HG03342 (cell line): Measurements from ENCODE around the gene DMXL1.
"Not testable (repeated sequence)": the region's sequence is repeated elsewhere in the genome, so short reads cannot be mapped to it uniquely, and the experiment has no call there.

Source experiments
- ATAC-seq: cut with Tn5 transposase; IDR thresholded peaks from one replicate; pipeline ENCODE4 v1.9.1; 2021; ENCODE audit warnings: mild to moderate bottlenecking, moderate library complexity; ENCODE audit not compliant: unreplicated experiment

Gene DMXL1

DNA sequence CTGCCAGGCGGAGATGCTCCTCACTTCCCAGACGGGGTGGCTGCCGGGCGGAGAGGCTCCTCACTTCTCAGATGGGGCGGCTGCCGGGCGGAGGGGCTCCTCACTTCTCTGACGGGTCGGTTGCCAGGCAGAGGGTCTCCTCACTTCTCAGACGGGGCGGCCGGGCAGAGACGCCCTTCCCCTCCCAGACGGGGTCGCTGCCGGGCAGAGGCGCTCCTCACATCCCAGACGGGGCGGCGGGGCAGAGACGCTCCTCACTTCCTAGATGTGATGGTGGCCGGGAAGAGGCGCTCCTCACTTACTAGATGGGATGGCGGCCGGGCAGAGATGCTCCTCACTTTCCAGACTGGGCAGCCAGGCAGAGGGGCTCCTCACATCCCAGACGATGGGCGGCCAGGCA lies 51.6 kb downstream of the DMXL1 start:
- not testable (repeated sequence) for ATAC-seq

DNA sequence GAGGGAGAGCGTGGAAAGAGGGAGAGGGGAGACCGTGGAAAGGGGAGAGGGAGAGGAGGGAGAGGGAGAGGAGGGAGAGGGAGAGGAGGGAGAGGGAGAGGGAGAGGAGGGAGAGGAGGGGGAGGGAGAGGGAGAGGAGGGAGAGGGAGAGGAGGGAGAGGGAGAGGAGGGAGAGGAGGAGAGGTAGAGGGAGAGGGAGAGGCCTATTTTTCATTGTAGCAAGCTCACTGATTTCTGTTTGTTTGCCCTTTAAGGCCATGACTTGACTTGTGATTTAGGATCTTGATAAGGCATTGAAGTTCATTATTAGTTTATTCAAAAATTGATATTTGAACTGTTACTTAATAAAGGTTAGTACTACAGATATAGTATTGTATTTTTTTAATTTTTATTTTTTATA lies 52.4 kb downstream of the DMXL1 start:
- no peak for ATAC-seq

- no peak for ATAC-seq
Measured at GRCh38 chr5:119129770-119130169, 58.9 kb downstream of the DMXL1 start.

DNA sequence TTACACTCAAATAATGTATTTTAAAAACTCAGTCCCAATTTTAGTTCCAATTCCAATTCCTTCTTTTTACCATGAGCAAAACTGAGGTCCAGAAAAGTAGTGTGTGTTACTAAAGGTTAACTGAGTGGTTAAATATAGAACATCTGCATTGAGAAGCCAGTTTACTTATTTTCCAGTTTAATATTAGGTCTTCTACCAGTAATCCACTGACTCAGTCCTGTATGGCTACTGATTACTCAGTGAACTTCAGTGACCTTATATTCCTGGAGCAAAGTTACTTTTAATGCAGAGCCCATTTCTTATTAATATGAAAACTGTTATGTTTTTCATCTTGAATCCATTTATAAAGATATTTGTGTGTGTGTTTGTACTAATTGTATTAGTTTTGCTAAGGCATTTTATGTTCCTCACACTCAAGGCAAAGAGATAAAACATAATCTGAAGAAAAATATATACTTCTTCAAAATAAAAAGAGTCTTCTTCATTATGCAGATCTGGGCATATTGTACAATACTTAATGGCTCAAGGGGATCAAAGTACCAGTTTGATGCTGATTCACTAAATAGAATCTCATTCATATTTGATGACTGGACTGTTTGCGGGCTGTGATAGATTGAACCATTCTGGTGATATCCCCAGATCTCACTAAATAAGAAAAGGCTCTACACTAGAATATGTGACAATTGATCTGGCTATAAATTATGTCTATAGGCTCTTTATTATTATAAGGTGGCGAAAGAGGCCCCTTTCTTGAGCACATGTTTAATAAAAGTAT lies 60.8 kb downstream of the DMXL1 start:
- no peak for ATAC-seq

DNA sequence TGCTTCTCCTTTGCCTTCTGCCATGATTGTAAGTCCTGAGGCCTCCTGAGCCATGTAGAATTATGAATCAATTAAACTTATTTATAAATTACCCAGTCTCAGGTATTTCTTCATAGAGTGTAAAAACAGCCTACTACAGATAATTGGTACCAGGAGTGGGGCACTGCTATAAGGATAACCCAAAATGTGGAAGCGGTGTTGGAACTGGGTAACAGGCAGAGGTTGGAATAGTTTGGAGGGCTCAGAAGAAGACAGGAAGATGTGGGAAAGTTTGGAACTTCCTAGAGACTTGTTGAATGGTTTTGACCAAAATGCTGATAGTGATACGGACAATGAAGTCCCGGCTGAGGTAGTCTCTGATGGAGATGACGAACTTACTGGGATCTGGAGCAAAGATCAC lies 64.9 kb downstream of the DMXL1 start:
- not testable (repeated sequence) for ATAC-seq

GRCh38 chr5:119136666-119137318 lies 65.9 kb downstream of the DMXL1 start:
- ATAC-seq, result no peak

DNA sequence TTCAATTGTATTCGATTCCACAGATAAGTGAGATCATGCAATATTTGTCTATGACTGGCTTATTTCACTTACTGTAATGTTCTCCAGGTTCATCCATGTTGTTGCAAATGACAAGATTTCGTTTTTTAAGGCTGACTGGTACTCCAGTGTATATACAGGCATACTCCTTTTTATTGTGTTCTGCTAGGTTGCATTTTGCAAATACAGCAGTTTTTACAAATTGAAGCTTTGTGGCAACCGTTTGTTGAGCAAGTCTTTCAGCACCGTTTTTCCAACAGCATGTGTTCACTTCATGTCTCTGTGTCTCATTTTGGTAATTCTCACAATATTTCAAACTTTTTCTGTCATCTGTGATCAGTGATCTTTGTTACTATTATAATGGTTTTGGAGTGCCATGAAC lies 82.7 kb downstream of the DMXL1 start:
- no peak for ATAC-seq

GRCh38 chr5:119158144-119158543 lies 87.3 kb downstream of the DMXL1 start:
- no peak for ATAC-seq

DNA sequence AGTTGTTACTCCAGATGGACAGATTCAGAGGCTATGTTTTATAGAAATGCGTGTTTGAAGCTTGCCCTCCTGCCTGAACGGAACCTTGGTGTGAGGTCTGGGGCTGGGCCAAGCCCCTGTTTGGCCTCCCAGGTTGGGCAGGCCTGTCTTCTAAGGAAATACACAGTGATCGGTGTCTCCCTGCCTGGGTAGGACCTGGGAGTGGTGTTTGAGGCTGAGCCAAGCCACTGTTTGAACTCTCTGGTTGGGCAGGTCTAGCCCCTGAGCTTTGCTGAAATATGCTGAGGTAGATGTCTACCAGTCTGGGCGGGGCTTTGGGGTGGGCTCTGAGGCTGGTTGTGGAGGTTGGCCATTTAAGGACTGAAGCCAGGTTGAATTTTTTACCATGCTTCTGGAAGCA lies 90.5 kb downstream of the DMXL1 start:
- ATAC-seq, result no peak

DNA sequence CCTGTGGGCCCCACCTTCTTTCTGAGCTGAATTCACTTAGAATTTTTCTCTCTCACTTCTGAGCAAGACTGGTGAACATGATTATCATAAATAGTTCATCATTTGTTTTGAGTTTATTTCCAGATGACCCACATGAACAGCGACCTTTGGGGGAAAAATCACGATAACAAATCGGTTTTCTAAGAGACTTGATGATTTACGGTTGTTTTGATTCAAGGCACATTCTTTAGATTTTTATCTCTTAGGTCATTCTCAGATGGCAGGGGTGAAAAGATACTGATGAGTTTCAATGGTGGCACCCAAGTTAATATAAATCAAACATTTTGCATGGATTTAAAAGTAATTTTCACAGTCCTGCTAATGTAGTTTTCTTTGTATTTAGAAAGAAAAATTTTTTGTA lies 95.1 kb downstream of the DMXL1 start:
- ATAC-seq, result no peak

DNA sequence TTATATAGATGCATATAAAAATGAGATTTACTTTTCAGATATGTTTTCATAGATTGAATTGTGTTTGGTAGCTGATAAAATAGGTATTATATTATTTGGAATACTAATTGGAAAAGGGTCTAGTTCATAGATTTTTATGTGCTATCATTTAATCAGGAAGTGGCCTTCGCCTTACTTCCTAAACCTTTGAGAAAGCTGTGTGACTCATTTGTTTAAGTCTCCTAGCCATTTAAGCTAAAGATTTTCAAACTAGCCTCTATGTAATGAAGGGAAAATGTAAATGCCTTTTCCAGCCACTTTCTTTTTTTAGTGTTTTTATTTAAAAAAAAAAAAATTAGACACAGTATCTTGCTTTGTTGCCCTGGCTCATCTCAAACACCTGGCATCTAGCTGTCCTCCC lies 97.5 kb downstream of the DMXL1 start:
- no peak for ATAC-seq

DNA sequence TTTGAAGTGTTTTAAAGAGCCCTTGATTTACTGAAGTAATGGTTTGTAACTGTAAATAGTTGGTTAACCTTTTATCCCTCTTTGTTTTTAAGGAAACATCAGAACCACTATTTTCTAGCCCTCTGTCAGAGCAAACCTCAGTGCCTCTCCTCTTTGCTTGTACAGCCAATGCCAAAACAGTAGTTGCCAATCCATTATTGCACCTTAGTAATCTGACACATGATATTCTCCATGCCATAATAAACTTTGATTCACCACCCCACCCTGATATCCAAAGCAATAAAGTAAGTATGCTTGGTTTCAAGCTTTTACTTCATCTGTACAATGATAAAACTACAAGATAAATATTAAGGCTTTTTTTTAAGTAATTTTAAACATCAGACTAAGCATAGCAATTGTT lies 100.8 kb downstream of the DMXL1 start:
- ATAC-seq, result no peak

GRCh38 chr5:119174578-119175163 lies 103.8 kb downstream of the DMXL1 start:
- ATAC-seq, result no peak

DNA sequence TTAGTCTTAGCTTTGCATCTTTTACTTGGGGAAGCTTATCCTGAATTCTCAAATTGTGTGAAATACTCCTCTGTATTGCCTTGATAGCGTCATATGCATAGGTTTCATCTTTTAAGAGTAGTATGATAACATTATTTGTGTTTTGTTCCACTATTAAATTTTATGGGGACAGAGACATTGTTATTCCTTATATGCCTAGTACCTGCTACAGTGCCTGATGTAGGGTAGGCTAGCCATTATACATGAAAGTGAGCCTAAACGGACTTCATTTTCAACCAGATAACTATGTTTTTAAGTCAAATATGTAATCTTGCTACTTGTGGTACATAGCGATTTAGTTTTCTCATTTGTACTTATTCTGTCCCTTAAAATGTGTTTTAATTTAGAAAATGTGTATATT lies 105.9 kb downstream of the DMXL1 start:
- no peak for ATAC-seq

GRCh38 chr5:119177226-119177625 lies 106.3 kb downstream of the DMXL1 start:
- no peak for ATAC-seq

DNA sequence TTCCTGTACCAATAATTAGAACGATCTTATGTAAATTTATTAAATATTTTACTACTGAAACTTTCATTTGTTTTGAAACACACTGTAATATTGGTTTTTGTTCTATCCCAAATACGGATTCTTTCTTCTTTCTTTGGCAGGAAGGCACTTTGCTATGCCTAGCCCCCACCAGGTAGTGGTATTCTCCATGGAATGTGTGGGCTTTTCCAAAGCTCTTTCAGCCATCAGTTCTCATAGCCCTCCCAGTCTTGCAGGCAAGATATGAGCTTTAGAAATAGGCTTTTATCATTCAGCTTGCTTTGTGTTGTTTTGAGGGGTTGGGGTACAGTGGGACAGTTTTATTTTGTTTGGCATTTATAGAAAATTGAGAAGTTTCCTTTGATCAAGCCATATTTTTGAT lies 107.5 kb downstream of the DMXL1 start:
- no peak for ATAC-seq

DNA sequence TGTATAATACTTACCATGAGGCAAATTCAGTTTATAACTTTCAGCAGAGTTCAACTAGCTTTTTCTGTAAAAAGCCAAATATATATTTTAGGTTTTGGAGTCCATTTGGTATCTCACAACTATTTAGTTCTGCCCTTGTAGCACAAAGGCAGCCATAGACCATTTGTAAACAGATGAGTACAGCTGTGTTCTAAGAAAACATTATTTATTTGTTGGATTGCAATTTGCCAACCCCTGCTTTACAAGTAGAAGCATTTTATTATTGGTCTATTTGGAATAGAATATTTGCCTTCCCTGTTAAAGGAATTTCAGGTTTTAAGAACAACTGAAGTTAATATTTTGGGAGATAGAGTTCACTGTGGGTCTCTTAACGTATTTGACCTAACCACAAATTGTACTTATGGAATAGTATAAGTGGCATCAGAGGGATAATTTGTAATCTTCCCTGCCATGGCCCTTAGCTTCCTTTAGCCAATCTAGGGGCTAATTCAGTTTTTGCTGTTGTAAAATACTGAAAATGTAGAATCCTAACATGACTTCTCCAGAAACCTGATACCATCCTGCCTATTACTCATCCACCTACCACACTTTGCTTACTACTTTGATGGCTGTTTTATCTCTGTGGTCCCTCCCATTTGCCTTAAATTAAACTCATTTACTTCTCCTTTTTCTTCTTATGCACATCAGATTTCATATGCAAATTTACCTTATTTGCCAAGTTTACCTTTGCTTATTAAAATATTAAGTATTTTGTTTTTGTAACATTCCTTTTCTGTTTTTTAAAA lies 109.2 kb downstream of the DMXL1 start:
- no peak for ATAC-seq

GRCh38 chr5:119185512-119185911 lies 114.6 kb downstream of the DMXL1 start:
- not testable (repeated sequence) for ATAC-seq

- ATAC-seq, result no peak
Measured at GRCh38 chr5:119187776-119188529, 117.1 kb downstream of the DMXL1 start.

DNA sequence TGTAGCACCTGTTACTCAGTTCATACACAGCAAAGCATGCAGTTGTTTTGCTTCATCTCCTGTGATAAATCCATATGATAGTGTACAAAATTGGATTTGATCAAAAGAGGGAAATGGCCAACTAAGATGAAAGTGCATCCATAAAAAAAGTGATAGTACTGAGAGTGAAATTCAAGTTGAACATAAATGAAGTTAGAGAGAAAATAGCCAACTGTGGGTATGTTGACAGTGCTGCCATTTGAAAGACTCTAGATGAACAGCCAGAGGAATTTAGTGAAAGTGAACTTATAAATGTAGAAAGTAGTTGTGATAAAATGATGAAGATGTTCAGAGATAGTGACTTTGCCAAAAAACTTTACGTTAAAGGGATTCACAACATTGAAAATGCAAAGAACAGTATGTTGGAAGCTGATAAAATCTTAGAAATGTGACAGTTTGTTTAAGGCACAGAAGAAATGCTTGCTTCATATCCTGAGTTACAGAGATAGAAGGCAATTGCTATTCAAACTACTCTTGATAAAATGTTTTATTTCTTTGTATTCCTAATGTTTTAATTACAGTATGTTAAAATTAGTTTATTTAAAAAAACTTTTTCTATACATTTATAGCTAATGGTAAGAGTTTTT lies 119.7 kb downstream of the DMXL1 start:
- no peak for ATAC-seq
